Lung (tissue), 12 donors: ENCODE measurements around the gene SLC16A4. TPM values are rescaled to one million over a fixed set of nuclear protein-coding genes. Genes with fewer than 3 reads are reported as not detected.

ENCODE experiments used
- ATAC-seq: fragments of 200-7000 bp; cut with Tn5 transposase; one replicate; pipeline ENCODE4 v1.9.1; 2020; ENCODE audit warnings: moderate number of reproducible peaks; ENCODE audit not compliant: insufficient read depth, low FRiP score
- DNase-seq, 3 donors: peaks; one replicate each; pipeline ENCODE4 v3.0.0-alpha.2; 2013 to 2017
- H3K27ac ChIP-seq, 2 donors: one replicate each; pipeline ENCODE4 v1.5.1; 2013; ENCODE audit warnings: mild to moderate bottlenecking in 2 of 2, moderate library complexity in 2 of 2, control low read depth in 1 of 2, inconsistent platforms in 1 of 2, low read depth in 1 of 2, low read length in 1 of 2
- H3K27me3 ChIP-seq, 3 donors: one replicate each; pipeline ENCODE4 v1.5.1; 2013; ENCODE audit warnings: low read length in 2 of 3; ENCODE audit not compliant: control insufficient read depth in 3 of 3, insufficient read depth in 3 of 3
- H3K36me3 ChIP-seq, 4 donors: one replicate each; pipeline ENCODE4 v1.5.1; 2013; ENCODE audit warnings: low read length in 4 of 4, mild to moderate bottlenecking in 1 of 4, moderate library complexity in 1 of 4; ENCODE audit not compliant: control insufficient read depth in 4 of 4, insufficient read depth in 4 of 4
- H3K4me1 ChIP-seq, 5 donors: one replicate each; pipeline ENCODE4 v1.5.1; 2013; ENCODE audit warnings: low read length in 5 of 5, mild to moderate bottlenecking in 2 of 5, moderate library complexity in 1 of 5; ENCODE audit not compliant: control insufficient read depth in 5 of 5, insufficient read depth in 5 of 5
- H3K4me3 ChIP-seq: one replicate; pipeline ENCODE4 v1.5.1; 2013; ENCODE audit warnings: mild to moderate bottlenecking, control low read depth, moderate library complexity
- H3K9ac ChIP-seq, 2 donors: one replicate each; pipeline ENCODE4 v1.5.1; 2013; ENCODE audit warnings: low read length in 2 of 2, control low read depth in 1 of 2; ENCODE audit not compliant: insufficient read depth in 1 of 2
- H3K9me3 ChIP-seq, 4 donors: one replicate each; pipeline ENCODE4 v1.5.1; 2013; ENCODE audit warnings: low read length in 3 of 4, mild to moderate bottlenecking in 1 of 4, moderate library complexity in 1 of 4; ENCODE audit not compliant: control insufficient read depth in 4 of 4, insufficient read depth in 3 of 4
- CTCF ChIP-seq: IDR thresholded peaks from 2 replicates; pipeline ENCODE4 v1.5.1; 2012; ENCODE audit warnings: mild to moderate bottlenecking; ENCODE audit errors: control extremely low read depth, extremely low read depth
- WGBS, 2 donors: extraction: QIAGEN DNeasy Blood & Tissue Kit; methylation state at CpG; one replicate each; pipeline ENCODE4 v1.1.7; 2013; 5-methylcytosine and 5-hydroxymethylcytosine counted together
- polyA plus RNA-seq, 2 donors: library from polyadenylated mRNA; stranded (reverse); fragments of 200-250 nt; gene quantifications; one replicate each; pipeline ENCODE4 v1.2.1, GENCODE V29; 2013
- total RNA-seq, 2 donors: library from RNA; depleted of rRNA in 1 of 2; stranded (reverse); fragments of >200 nt in 1 of 2; gene quantifications; one replicate each; pipeline ENCODE4 v1.2.1, GENCODE V29; 2014 to 2021
- donor health status: control.
- donor health status: control.
- donor health status: Bipolar disorder and iron deficiency.
- donor health status: healthy.
- donor health status: DM: yes; HTN: yes; CAD: no.

SLC16A4 gene
- total and polyA plus RNA-seq, 4 donors, result 4.6 to 12.0 (median 7.7) TPM

GRCh38 chr1:110425612-110426152, 34.9 kb upstream of the SLC16A4 start:
- no peaks in the 10 kb centered on the region for H3K4me1 ChIP-seq
- DNase-seq (no peak), ATAC-seq (no peak)
- peaks cover 0 to 1% (median 0%) of the 10 kb centered on the region in 4 donors for H3K9me3 ChIP-seq
- 66 to 72% methylated on average over 9 of the region's 9 CpGs for WGBS, 2 donors
- no peak overlapping the region for H3K9ac ChIP-seq
- H3K36me3 ChIP-seq, result no peaks in the 10 kb centered on the region
- H3K4me3 ChIP-seq, result no peak overlapping the region
- no peak overlapping the region for H3K27ac ChIP-seq
- no peak for TF ChIP-seq CTCF
- H3K27me3 ChIP-seq, result no peaks in the 10 kb centered on the region

- DNase-seq (no peak), ATAC-seq (no peak)
- H3K36me3 ChIP-seq, result no peaks in the 10 kb centered on the region
- 71 to 82% methylated on average over 9 of the region's 9 CpGs for WGBS, 2 donors
- no peaks in the 10 kb centered on the region for H3K4me1 ChIP-seq
- H3K9ac ChIP-seq, result no peak overlapping the region
- TF ChIP-seq CTCF, result no peak
- no peak overlapping the region for H3K27ac ChIP-seq
- H3K9me3 ChIP-seq, result peaks cover 0 to 1% (median 0%) of the 10 kb centered on the region in 4 donors
- H3K27me3 ChIP-seq, result peaks cover 0 to 3% (median 0%) of the 10 kb centered on the region in 3 donors
- H3K4me3 ChIP-seq, result no peak overlapping the region
These were observed 34.1 kb upstream of the SLC16A4 start for GRCh38 chr1:110424699-110425611.

GRCh38 chr1:110420874-110421793, 30.3 kb upstream of the SLC16A4 start:
- H3K27me3 ChIP-seq, result peaks cover 0 to 3% (median 0%) of the 10 kb centered on the region in 3 donors
- no peak for TF ChIP-seq CTCF
- no peak overlapping the region for H3K4me3 ChIP-seq
- no peak overlapping the region for H3K9ac ChIP-seq
- H3K4me1 ChIP-seq, result no peaks in the 10 kb centered on the region
- ATAC-seq (no peak), DNase-seq (no peak)
- WGBS, 2 donors, result 36 to 42% methylated on average over 2 of the region's 2 CpGs
- H3K9me3 ChIP-seq, result peaks cover 0 to 1% (median 0%) of the 10 kb centered on the region in 4 donors
- no peaks in the 10 kb centered on the region for H3K36me3 ChIP-seq
- peak overlapping the region in 1 of 2 donors; percentile 28 for H3K27ac ChIP-seq
